ENCODE results near the gene MYADM.

The MYADM gene, protein sequence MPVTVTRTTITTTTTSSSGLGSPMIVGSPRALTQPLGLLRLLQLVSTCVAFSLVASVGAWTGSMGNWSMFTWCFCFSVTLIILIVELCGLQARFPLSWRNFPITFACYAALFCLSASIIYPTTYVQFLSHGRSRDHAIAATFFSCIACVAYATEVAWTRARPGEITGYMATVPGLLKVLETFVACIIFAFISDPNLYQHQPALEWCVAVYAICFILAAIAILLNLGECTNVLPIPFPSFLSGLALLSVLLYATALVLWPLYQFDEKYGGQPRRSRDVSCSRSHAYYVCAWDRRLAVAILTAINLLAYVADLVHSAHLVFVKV

DNA sequence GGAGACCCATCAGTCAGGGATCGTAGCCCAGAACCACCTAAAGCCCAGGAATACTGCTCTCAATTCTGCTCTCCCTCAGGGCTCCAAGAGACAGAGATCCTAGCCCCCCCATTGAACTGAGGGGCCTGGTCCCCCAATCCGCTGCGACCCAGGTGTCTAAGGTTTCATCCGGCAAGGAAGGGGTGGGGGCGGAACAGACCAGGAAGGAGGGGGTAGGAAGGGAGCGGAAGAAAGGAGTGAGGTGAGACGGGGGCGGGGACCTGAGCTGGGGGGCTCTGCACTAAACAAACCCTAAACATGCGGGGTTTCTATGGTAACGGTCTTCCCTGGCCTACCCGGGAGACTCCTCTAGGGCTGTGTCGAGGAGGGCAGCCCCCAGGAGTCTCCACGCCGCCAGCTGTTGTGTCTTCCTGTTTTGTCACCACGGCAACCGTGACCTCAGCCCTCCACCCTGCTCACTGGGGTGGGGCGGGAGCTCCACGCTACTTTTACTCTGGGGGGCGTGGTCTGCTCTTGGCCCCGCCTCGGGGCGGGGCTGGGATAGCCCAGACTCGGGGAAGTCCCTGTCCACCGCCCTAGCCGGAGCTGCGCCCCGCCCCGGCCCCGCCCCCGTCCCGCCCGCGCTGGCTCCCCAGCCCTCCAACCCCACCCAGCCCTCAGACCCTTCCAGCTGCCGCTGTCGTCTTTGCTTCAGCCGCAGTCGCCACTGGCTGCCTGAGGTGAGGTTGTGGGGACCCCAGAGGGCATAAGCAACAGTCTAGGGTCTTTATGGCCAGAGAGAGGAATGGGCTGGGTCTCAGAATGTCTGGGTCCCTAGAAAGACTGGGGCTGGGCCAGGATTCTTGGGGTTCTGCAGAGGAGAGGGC is at the start of gene MYADM:
MYADM (plus strand) TSS at position 659 of the 866 bp plus-strand sequence. CDS start 5,647 bp downstream, outside the sequence.
- TF ChIP-seq, protein P1, sequence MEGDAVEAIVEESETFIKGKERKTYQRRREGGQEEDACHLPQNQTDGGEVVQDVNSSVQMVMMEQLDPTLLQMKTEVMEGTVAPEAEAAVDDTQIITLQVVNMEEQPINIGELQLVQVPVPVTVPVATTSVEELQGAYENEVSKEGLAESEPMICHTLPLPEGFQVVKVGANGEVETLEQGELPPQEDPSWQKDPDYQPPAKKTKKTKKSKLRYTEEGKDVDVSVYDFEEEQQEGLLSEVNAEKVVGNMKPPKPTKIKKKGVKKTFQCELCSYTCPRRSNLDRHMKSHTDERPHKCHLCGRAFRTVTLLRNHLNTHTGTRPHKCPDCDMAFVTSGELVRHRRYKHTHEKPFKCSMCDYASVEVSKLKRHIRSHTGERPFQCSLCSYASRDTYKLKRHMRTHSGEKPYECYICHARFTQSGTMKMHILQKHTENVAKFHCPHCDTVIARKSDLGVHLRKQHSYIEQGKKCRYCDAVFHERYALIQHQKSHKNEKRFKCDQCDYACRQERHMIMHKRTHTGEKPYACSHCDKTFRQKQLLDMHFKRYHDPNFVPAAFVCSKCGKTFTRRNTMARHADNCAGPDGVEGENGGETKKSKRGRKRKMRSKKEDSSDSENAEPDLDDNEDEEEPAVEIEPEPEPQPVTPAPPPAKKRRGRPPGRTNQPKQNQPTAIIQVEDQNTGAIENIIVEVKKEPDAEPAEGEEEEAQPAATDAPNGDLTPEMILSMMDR (IDR thresholded peaks at IDR 0.05; ENCODE audit: low read depth, low read length), result no peak
- DNase-seq (ENCODE audit: extremely low read depth, low read depth), result peak; percentile 98

DNA sequence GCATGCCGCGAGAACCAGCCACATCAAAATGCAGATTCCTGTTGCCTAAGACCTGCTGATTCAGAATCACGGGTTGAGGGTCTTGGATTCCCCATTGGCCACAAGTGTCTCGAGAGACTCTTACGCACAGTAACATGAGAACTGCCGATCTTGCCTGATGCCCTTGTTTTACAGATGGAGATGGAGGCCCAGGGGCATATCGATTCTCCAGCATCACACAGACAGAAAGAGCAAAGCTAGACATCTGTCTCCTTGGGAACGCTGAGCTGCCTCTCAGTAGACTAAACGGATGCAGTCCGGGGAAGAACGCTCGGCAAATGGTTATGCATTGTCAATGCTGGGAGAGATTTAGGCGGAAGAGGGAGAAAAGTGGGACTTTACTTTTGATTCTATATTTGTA is 48.9 kb upstream of the MYADM start:
- DNase-seq (ENCODE audit: extremely low read depth, low read depth), result no peak
- TF ChIP-seq, protein P1 (IDR thresholded peaks at IDR 0.05; ENCODE audit: low read depth, low read length), result no peak

DNA sequence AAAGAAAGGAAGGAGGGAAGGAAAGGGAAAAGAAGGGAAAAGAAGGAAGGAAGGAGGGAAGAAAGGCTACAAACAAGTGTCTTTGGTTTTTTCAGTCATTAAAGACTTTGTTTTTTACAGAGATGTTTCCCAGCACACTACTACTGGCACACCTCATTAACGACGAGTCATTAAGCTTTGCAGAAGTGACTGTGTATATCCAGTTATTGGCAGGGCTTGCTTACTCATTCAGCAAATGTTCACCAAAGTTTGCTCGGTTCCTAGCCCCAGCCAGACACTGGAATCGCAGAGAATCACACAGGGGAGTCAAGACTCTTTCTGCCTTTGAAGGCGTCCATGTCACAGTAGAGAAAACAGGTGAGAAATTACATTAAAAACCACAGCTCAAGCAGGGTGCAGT is 47.8 kb upstream of the MYADM start:
- TF ChIP-seq, protein P1 (IDR thresholded peaks at IDR 0.05; ENCODE audit: low read depth, low read length), result no peak
- DNase-seq (ENCODE audit: extremely low read depth, low read depth), result no peak

DNA sequence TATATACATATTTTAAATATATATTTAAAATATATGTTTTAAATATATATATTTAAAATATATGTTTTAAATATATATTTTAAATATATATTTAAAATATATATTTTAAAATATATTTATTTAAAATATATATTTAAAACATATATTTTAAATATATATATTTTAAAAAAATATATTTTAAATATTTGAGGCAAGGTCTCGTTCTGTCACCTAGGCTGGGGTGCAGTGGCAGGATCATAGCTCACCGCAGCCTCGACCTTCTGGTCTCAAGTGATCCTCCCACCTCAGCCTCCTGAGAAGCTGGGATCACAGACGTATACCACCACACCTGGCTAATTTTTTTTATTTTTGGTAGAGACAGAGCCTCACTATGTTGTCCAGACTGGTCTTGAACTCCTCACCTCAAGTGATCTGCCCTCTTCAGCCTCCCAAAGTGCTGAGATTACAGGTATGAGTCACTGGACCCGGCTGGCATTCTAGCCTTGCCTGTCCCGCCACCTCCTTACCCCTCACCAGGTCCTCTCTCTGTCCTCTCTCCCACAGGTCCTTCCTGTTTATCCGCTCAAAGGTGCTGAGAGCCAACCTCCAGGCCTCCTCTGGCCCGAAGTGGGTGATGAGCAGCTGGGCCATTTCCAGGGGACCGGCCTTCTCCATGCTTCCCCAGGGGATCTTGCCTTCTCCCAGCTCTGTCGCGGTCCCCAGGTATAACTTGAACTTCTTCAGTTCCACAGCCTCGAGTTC is 44.1 kb upstream of the MYADM start:
- TF ChIP-seq, protein P1 (IDR thresholded peaks at IDR 0.05; ENCODE audit: low read depth, low read length), result no peak
- no peak for DNase-seq (ENCODE audit: extremely low read depth, low read depth)

DNA sequence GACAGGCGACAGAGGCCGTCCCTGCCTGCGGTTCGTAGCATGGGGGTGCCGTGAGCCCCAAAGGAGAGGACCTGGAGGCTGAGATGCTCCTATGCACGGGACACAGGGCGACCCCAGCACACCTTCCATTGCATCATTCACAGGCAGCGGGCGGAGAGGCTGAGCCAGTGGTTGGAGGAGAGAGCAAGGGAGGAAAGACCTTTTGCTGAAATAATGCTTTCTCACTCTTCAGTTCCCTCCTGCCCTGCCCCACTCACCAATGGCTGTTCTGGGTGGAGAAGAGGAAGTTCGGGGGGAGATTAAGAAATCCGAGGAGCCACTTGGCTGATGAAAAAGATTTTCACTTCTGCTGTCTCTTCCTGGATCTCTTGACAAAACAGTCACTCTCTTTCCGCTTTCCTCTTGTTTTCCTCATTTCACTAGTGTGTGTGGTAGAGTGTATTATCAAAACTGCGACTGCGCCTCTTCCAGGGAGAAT is 43.5 kb upstream of the MYADM start, which contains the start of gene NLRP12:
NLRP12 (minus strand) TSS at position 181 of the 478 bp plus-strand sequence; CDS start at position 41, 140 bp downstream.
- DNase-seq (ENCODE audit: extremely low read depth, low read depth), result no peak

DNA sequence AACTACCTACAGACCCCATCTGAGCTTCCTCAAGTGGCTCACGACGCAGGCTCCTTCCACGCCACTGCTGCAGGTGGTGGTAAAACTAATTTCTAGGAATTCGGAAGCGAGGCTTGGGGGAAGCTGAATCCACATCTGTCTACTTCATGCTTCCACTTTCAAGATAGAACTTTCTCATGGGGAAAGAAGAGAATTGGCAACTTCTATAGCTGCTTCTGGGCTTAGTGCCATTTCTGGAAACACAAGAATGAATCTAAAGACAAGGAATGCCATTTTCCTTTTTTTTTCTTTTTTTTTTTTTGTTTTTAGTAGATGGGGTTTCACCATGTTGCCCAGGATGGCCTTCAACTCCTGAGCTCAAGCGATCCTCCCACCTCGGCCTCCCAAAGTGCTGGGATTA is 40.8 kb upstream of the MYADM start:
- TF ChIP-seq, protein P1 (IDR thresholded peaks at IDR 0.05; ENCODE audit: low read depth, low read length), result no peak
- peak; percentile 25 for DNase-seq (ENCODE audit: extremely low read depth, low read depth)

More for the DNA sequence above, 43.5 kb upstream of the MYADM start, which contains the start of gene NLRP12:
- TF ChIP-seq, protein P1 (IDR thresholded peaks at IDR 0.05; ENCODE audit: low read depth, low read length), result no peak
